Stimulated activated naive CD8-positive, alpha-beta T cell treated with anti-CD3 and anti-CD28 coated beads, Interleukin-15, Interleukin-2, amounts not matched to agents 100 U/mL and 50 U/mL, for 24 hours (primary cell): ENCODE results near the gene OLIG1.

ENCODE experiments used
- ATAC-seq: fragments of 150-1000 bp; cut with Tn5 transposase; one replicate; pipeline ENCODE4 v1.10.0; 2021
- DNase-seq: peaks from one replicate; pipeline ENCODE4 v3.0.0; 2021

The OLIG1 gene

DNA sequence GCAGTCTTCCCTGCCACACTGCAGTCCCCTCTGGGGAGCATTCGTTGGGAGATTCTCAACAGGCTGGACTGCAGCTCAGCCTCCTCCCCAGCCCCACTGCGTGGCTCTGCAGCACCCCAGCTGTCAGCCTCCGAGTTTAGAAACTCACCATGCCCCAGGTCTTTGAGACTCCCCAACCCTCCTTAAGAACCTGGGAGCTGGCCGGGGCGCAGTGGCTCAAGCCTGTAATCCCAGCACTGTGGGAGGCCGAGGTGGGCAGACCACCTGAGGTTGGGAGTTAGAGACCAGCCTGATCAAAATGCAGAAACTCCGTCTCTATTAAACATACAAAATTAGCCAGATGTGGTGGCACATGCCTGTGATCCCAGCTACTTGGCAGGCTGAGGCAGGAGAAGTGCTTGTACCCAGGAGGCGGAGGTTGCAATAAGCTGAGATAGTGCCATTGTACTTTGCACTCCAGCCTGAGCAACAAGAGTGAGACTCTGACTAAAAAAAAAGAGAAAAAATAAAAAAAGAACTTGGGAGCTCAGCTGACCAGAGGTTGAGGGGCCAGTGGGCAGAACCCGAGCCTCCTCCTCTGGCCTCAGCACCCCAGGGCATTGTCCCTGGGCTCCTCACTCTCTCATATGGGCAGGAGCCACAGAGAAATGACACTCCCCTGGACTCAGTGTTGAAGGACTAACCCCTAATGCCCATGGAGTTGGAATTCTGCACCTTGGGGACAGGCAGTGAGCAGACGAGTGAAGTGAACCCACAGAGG is 38.6 kb upstream of the OLIG1 start:
- DNase-seq, result no peak
- no peak for ATAC-seq

DNA sequence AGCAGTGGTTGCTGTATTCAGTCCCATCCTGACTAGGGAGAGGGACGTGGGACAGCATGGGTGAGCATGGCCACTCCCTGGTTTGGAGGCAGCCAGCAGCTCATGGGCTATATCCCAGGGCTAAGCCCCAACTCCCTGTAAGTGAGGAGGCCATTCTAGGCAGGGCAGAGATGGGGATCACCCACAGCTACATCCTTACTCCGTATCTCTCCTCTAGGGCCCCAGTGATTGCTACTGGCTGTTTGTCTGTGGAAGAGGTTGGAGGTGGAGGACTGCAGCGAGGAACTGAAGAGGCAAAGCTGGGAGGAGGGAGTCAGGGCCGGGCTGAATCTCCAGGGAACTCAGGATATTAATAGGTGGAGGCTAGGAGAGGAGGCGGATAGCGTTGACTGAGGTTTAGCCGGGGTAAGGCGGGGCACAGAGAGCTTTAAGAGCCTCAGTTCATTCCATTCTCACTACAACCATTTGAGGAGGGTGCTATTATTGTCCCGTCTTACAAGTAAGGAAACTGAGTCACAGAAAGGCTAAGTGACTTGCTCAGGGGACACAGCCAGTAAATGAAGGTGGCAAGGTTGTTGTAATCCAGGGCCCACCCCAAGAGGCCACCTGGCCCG is 37.4 kb upstream of the OLIG1 start:
- ATAC-seq (no peak), DNase-seq (no peak)

DNA sequence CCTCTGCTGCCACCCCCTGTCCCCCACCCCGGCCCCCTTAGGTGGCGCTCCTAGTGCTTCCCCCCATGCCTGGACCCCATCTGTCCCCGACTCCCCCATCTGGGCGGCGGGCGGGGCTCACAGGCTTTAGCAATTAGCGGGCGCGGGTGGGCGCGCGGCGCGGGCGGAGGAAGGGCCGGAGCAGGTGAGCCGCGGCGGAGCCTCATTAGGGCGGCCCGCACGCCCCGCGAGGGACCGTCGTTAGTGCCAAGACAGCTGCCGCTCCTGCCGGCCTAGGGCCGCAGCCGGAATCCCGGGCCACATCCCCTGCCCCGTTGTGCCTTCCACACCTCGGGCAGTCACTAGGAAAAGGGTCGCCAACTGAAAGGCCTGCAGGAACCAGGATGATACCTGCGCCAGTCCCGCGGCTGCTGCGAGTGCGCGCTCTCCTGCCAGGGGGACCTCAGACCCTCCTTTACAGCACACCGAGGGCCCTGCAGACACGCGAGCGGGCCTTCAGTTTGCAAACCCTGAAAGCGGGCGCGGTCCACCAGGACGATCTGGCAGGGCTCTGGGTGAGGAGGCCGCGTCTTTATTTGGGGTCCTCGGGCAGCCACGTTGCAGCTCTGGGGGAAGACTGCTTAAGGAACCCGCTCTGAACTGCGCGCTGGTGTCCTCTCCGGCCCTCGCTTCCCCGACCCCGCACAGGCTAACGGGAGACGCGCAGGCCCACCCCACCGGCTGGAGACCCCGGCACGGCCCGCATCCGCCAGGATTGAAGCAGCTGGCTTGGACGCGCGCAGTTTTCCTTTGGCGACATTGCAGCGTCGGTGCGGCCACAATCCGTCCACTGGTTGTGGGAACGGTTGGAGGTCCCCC is 36.6 kb upstream of the OLIG1 start:
- ATAC-seq, result no peak
- no peak for DNase-seq

DNA sequence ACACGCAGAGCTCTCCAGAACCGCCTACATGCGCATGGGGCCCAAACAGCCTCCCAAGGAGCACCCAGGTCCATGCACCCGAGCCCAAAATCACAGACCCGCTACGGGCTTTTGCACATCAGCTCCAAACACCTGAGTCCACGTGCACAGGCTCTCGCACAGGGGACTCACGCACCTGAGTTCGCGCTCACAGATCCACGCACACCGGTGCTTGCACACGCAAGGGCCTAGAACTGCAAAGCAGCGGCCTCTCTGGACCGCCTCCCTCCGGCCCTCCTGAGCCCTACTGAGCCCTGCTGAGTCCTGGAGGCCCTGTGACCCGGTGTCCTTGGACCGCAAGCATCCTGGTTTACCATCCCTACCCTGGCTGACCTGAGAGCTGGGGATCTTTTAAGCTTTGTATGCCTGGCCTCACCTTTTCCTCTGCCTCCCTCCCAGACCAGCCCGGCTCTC is 36.0 kb upstream of the OLIG1 start:
- DNase-seq, result no peak
- ATAC-seq, result no peak

DNA sequence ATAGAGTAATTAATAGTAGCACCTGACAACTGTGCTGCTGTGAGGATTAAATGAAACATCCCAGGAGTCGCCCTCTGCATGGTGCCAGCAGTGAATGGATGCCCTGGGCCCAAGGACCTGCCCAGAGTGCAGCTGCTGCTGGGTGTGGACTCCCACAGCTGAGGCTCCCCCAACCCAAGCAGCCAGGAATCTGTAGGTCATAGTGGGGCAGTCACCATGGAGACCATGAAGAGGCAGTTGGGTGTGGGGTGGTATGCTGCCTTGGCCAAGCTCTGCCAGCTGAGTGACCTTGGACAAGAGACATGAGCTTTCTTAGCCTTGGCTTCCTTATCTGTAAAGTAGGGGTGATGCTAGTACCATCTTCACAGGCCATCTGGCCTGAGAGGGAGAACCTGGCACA is 34.8 kb upstream of the OLIG1 start:
- no peak for DNase-seq
- no peak for ATAC-seq

DNA sequence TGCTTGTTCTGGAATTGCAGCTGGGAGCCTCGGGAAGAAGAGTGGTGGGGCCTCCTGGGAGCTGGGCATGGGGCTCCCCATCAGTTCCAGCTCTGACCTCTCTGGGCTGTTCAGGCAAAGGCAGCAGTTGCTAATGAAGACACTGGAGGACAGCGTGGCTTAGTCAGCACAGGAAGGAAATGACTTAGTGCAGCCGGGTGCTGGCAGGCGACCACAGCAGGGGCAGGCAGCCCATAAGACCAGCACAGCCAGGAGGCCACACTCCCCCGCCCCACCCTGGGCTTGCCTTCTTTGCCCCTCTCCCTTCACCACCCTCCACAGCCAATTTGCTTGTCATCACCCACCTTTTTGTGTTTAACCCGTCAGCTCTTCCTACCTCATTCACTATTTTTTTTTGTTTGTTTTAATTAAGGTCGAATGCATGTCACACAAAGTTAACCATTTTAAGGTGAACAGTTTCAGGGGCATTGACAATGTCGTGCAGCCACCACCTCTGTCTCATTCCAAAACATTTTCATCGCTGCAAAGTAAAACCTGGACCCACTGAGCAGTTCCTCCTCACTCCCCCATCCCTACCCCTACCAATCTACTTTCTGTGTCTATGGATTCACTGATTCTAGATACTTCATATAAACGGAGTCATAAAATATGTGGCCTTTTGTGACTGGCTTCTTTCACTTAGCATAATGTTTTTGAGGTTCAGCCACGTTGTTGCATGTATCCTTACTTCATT is 33.3 kb upstream of the OLIG1 start:
- DNase-seq (peak; percentile 26), ATAC-seq (peak; percentile 84)

DNA sequence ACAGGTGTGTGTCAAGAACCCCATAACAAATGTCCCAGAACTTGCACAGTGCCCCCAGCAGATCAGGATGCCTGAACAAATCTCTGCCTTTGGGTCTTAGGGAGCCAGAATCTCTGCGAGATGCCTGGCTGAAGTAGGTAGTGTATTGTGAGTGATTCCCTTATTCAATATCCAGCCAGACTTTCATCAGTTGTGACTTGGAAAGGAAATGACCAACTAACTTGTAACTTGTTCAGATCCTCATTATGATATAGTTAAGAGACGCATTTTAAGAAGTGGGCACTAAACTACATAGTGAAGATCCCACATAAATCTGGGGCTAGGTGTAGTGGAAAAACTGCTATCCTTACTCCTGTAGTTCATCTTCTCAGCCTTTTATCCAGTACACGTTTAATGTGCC is 32.4 kb upstream of the OLIG1 start:
- ATAC-seq (no peak), DNase-seq (no peak)

DNA sequence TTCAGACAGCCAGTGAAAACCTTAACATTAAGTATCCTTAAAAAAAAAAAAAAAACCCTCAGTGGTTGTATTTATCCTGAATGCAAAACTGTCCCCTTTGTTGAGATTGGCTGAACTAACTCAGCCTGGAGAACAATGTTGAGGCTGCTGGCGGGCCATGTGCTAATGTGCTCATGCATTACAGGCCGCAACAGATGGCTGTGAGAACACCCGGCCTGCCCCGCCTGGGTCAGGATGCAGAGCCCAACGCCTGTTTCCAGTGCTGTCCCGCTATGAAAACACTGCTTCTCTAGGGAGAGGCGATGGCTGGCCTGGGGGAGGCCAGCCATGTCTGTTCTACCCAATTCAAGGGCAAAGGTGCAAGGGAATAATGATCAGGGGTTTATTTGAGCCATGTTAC is 30.4 kb upstream of the OLIG1 start:
- ATAC-seq (no peak), DNase-seq (no peak)

DNA sequence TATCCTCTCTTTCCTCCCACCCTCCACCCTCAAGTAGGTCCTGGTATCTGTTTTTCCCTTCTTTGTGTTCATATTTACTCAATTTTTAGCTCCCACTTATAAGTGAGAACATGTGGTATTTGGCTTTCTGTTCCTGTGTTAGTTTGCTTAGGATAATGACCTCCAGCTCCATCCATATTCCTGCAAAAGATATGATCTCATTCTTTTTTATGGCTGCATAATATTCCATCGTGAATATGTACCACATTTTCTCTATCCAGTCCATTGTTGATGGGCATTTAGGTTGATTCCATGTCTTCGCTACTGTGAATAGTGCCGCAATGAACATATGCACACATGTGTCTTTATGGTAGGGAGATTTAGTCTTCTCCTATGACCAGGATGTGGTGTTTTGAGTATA is 29.7 kb upstream of the OLIG1 start:
- ATAC-seq (no peak), DNase-seq (no peak)

DNA sequence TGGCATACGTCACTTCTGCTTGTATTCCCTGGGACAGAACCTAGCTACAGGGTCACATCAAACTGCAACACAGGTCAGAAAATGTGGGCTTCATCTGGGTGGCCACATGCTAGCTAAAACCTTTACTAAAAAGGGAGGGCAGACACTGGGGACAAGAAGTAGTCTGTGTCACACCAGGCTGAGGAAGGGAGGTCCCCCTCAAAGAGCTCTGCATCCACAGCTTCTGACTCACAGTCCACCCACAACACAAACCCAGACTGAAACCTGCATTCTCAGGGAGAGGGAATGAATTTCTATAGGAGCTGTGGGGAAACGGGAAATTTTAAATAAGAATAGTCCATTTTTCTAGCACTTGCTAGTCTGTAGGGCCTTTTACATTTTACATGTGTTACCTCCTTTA is 28.0 kb upstream of the OLIG1 start:
- DNase-seq (no peak), ATAC-seq (no peak)

DNA sequence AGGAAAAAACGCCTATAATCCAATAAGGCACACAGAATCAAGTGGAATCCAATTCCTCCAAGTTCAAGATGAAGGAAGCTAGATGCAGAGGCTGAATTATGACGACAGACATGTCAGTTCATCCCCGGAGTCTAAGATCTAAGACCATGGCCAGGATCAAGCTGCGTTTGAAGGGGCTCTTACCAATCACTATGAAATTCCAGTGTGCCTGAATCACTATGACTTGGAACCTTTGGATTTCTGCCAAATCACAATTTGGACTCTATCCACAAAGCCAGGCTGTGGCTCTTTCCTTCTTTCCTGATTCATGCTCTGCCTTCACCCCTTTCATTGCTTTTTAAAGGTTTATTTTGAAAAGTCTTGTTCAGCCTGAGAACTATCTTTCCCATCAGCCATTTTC is 27.1 kb upstream of the OLIG1 start:
- no peak for DNase-seq
- no peak for ATAC-seq

DNA sequence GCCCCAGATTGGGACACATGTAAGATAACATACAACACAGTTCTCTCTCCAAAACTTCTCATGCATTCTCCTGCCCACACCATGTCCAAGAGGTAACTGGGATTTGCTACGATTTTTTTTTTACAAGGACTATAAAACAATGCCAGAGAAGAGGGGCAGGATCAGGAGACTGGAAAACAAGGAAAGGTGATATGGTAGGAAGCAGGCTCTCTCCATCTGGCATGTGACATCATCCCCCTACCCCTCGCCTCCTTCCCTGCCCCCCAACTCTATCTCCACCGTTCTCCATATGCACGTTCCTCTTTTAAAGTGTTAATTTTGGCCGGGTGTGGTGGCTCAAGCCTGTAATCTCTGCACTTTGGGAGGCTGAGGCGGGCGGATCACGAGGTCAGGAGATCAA is 23.5 kb upstream of the OLIG1 start:
- DNase-seq (no peak), ATAC-seq (no peak)

DNA sequence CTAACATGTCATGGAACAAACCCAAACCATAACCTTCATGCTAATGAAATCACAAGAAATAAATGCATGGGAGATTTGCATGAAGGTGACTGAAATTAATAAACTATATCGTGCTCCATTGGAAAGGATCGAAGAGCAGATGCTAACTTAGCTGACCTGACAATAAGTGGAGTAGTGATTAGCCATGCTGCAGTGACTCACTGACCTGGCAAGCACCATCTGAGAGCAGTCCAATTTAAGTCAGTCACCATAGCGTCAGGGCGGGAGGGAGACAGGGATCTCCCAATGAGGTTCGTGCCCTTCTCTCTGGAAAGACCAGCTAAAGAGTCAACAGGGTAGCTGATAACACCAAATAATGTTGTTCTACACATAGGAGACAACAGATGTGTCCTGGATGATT is 22.7 kb upstream of the OLIG1 start:
- no peak for DNase-seq
- ATAC-seq, result no peak

DNA sequence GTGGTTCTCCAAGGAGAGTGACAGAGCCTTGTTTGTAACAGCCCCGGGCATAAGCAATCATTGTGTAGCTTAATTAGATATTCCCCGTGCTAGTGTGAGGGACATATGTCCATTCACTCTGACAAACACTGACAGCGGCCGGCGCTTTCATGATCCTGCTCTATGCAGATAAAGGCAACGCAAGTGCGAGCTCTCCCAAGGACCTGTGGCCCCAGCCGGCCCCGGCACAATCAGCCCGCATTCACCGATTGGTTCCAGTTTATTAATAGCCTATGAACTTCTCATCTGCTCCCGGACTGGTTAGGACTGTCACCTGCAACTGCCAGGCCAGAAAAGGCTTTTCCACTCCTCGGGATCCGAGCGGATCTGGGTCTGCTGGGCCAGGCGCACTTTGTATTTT is 18.0 kb upstream of the OLIG1 start:
- no peak for ATAC-seq
- DNase-seq, result no peak

DNA sequence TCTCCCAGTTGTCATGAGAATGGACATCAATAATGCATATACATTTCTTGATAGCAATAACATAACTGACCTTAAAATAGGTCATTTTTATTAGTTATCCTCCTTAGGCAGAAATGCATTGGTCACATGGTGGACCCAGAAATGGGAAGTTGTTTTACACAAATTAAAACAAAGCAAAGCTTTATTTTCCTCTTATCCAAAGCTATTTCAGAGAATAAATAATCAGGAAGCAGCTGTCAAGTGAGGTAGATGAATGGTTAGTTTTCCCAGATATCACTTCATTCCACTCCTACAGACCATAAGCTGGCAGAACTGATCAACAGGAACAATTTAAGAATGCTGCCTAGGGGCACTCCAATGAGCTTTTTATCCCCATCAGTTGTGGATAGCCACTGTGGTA is 16.0 kb upstream of the OLIG1 start:
- ATAC-seq, result no peak
- no peak for DNase-seq

DNA sequence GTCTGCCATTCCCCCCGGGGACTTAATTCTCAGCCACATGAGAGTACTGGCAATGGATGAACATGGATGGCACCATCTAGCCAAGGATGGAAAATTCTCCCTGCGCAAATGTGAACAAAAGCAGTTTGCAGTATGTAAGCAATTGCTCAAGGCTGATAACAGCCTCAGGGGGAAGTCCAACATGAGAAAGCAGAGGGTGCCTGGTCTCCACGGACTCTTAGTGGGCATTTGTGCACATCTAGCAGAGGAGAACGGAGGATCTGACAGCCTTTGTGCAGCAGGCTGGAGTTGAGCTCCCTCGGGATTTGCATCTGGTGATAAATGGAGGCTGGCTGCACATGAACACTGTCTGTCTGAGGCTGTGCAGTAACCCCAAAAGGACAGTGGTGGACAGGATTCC is 13.9 kb upstream of the OLIG1 start:
- DNase-seq (no peak), ATAC-seq (no peak)

DNA sequence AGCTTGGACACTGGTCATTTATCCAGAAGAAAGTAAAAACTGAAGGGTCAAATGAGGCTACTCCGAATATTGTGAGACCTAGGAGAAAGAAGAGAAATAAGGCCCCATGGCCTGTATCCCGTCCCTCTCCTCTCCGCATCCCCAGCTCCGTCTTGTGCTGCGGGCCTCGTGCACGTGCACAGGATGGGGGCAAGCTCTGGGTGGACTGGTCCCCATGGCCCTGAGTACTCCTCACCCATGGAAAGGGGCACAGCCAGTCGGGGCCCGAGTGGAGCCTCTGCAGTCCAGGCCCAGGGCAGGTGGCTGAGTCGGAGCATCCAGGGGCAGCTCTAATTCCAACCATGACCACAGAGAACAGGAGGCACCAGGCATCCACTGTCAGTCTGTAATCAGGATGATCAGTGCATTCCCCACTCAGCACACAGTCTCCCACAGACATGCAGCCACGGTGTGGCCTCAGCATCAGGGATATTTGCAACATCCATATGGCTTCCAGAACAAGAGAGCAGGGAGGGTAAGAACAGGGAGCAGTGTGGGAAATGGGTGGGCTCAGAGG is 12.5 kb upstream of the OLIG1 start:
- no peak for ATAC-seq
- DNase-seq, result no peak

DNA sequence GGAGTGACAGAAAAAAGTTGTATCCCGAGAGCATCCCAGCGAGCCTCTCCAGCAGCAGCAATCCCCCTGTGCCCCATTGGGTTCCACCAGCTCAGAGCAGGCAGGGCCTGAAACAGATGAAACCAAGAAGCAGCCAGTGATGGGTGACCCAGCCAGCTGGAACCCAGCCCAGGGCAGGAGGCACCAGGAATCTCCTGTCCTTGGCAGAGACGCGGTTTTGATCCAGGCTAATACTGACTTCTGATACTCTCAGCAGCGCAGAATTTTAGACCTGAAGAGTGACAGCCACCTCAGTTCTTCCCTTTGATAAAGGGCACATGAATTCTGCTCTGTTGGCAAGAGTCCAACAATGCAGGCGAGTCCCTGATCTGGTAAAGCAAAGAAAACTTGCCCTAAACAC is 11.4 kb upstream of the OLIG1 start:
- no peak for ATAC-seq
- DNase-seq, result no peak

DNA sequence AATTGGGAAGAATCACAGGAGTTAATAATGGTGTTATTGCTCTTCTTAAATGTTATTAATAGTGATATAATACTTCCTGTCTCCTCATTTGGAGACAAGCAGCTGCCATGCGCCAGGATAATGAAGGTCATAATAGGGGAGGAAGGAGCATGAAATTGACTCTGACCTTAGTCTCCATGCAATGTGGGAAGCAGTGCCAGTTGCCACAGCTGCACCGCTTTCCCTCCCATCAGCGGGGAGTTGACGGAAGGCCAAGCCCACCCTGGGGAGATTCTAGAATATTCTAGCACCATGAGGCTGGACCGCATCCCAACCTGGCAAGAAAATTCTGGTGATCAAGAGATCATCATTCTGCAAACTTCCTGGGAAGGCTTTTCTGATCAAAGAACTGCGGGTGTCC is 11.0 kb upstream of the OLIG1 start:
- no peak for ATAC-seq
- no peak for DNase-seq

DNA sequence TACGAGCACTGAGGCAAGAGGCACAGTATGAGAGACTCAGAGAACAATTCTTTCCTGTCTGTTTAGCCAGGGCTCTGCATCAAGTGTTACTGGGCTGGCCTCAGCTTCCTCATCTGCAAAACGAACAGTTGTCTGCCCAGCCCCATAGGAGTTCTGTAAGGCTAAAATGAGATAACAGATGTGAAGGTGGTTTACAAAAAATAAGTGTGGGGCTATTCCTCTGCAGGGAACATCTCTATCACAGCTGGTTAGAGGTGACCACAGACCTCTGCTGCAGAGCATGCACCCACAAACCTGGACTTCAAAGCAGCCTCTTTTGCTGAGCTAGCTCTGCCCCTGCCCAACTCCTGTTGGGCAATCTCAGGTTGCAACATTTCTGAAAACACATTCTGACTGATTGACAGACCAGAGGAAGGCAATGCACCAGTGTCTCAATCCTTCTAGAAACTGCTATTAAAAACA is 10.5 kb upstream of the OLIG1 start:
- DNase-seq (no peak), ATAC-seq (no peak)

DNA sequence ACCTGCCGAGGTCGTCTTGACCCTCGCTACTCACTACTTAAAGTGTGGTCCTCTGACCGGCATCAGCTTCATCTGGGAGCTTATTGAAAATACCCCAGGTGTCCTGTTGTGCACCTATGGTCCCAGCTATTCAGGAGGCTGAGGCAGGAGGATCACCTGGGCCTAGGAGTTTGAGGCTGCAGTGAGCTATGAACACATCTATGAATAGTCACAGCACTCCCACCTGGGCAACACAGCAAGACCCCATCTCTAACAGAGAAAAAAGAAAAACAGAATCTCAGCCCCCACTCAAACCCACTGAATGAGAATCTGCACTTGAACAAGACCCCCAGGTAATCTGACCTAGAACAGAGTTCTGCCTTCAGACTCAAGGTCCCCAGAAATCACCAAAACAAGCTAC is 8.7 kb upstream of the OLIG1 start:
- no peak for DNase-seq
- no peak for ATAC-seq

DNA sequence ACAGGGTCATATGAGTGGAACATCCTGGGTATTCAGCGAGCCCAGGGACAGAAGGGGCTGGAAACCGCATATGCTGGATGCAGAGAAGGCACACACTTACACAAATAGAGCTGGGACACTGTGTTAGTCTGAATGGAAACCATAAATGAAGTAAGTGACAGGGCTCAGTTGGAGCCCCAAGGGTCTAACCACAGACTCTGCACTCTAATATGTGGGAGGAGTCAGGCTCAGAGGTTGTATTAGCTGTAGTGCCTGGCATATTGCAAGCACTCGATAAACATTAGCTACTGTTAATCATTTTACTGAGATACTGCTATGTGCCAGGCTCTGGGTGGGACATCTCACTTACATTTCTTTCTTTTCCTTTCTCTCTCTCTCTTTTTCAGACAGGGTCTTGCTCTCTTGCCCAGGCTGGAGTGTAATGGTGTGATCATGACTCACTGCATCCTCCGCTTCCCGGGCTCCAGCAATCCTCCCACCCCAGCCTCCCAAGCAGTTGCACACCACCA is 6.5 kb upstream of the OLIG1 start:
- ATAC-seq (no peak), DNase-seq (no peak)
